BE2C (cell line): ENCODE measurements around the gene P2RY4. TPM values are rescaled to one million over a fixed set of nuclear protein-coding genes. Genes with fewer than 3 reads are reported as not detected.

Experiments
- DNase-seq: peaks from one replicate; pipeline ENCODE4 v3.0.0-alpha.2; 2020
- H3K27me3 ChIP-seq: fragments of 250-450 bp; sonication (Bioruptor Pico); 2 replicates; pipeline ENCODE4 v1.5.1; 2020; ENCODE audit warnings: mild to moderate bottlenecking
- H3K36me3 ChIP-seq: fragments of 250-450 bp; sonication (Bioruptor Pico); 2 replicates; pipeline ENCODE4 v1.5.1; 2020; ENCODE audit warnings: mild to moderate bottlenecking
- H3K4me1 ChIP-seq: fragments of 250-450 bp; sonication (Bioruptor Pico); 2 replicates; pipeline ENCODE4 v1.5.1; 2020
- H3K4me3 ChIP-seq: 2 replicates; pipeline ENCODE4 v1.5.1; 2011; ENCODE audit warnings: low read depth, low read length
- H3K9me3 ChIP-seq: fragments of 250-450 bp; sonication (Bioruptor Pico); 2 replicates; pipeline ENCODE4 v1.5.1; 2020
- CTCF ChIP-seq: IDR thresholded peaks from 2 replicates; pipeline ENCODE4 v1.5.1; 2012; ENCODE audit warnings: mild to moderate bottlenecking, low read depth, low read length
- polyA plus RNA-seq: library from polyadenylated mRNA; unstranded; fragments of >200 nt; gene quantifications from one replicate; pipeline ENCODE4 v1.2.1, GENCODE V29; 2012; ENCODE audit warnings: low read depth, missing spikeins; ENCODE audit not compliant: insufficient read length, insufficient read depth

The P2RY4 gene
- polyA plus RNA-seq: not detected

DNA sequence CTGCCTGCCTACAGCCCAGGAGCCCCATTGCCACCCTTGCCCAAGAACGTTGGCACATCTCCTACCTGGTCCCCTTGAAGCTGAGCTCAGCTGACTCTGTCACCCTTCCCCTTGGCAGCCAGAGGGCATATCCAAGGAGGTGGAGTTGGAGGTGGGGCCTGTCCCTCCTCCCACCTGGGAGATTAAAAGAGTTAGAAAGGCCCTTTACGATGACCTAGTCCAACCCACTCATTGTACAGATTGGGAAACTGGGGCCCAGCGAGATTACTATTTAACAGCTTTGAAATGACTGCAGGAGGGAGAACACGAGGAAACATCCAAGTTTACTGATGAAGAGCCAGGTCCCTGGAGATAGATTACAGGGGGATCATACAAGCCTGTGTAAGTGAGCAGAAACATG is at the start of gene P2RY4:
P2RY4 (minus strand) TSS at position 101 of the 400 bp plus-strand sequence. CDS start 580 bp downstream, outside the sequence.
- DNase-seq: no peak
- Histone ChIP-seq H3K4me1 (no peaks in the 10 kb centered on the region), H3K4me3 (no peak within 1 kb of the TSS), H3K27me3 (no peaks in the 10 kb centered on the region), H3K36me3 (no peaks in the 10 kb centered on the region), H3K9me3 (no peaks in the 10 kb centered on the region)
- no peak for TF ChIP-seq CTCF

DNA sequence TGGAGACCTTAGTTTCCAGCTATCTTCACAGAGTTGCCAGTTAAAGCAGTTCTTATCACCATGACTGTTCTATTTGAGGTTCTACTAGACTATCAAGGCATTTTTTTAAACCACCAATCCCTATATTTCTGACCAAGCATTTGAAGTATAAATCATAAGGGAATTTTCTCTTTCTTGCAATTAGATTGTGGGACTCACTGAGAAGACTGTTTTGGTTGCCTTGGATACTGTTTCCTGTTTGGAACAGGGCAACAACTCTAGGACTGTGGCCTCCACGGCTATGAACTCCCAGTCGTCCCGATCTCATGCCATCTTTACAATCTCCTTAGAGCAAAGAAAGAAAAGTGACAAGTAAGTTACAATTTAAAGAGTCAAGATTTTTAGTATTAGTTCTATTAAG is 41.7 kb upstream of the P2RY4 start:
- no peaks in the 10 kb centered on the region for H3K27me3 ChIP-seq
- no peak for TF ChIP-seq CTCF
- H3K36me3 ChIP-seq: peaks cover 5% of the 10 kb centered on the region
- no peaks in the 10 kb centered on the region for H3K9me3 ChIP-seq
- H3K4me1 ChIP-seq: no peaks in the 10 kb centered on the region
- DNase-seq: no peak
- no peak overlapping the region for H3K4me3 ChIP-seq

GRCh38 chrX:70293621-70294020 is 33.6 kb upstream of the P2RY4 start:
- Histone ChIP-seq H3K4me3 (no peak overlapping the region), H3K27me3 (no peaks in the 10 kb centered on the region), H3K9me3 (no peaks in the 10 kb centered on the region), H3K4me1 (no peaks in the 10 kb centered on the region), H3K36me3 (no peaks in the 10 kb centered on the region)
- DNase-seq: no peak
- no peak for TF ChIP-seq CTCF

DNA sequence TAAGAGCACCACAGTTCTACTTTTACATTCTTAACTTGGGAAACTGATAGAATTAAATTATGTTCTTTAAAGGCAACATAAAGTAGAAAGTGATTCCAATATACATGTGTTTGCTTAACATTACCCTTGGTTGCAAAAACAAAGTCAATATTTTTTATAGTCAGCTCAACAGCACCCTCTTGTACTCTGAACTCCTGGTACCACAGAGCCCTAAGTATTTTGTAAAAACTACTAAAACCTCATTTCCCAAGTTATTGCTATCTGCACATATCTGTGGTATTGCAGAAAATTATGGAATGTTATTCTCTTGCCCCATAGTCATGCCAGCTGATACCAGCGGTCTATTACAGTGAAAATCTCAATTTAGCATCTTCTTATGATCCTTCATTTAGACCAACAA is 32.8 kb upstream of the P2RY4 start:
- H3K4me1 ChIP-seq: no peaks in the 10 kb centered on the region
- no peak for TF ChIP-seq CTCF
- H3K4me3 ChIP-seq: no peak overlapping the region; the same call in 1 of the 2 replicates
- DNase-seq: no peak
- no peaks in the 10 kb centered on the region for H3K9me3 ChIP-seq
- H3K27me3 ChIP-seq: no peaks in the 10 kb centered on the region
- no peaks in the 10 kb centered on the region for H3K36me3 ChIP-seq

GRCh38 chrX:70289793-70290770 is 30.1 kb upstream of the P2RY4 start, which contains the start of the genes KIF4A and PDZD11:
TSS of gene KIF4A (plus strand) at chrX:70290104. CDS start at chrX:70290459, 355 bp downstream.
TSS of gene PDZD11 (minus strand) at chrX:70289927. CDS start at chrX:70289341, 586 bp downstream.
- peak; percentile 86 for DNase-seq
- Histone ChIP-seq H3K4me3 (peak within 1 kb of the TSS; percentile 80), H3K9me3 (no peaks in the 10 kb centered on the region), H3K27me3 (no peaks in the 10 kb centered on the region), H3K36me3 (no peaks in the 10 kb centered on the region), H3K4me1 (no peaks in the 10 kb centered on the region)
- no peak for TF ChIP-seq CTCF
